G401 (cell line): Measurements from ENCODE around the gene RFX2. TPM values are rescaled to one million over a fixed set of nuclear protein-coding genes. Genes with fewer than 3 reads are reported as not detected.
"Not testable (repeated sequence)": the region's sequence is repeated elsewhere in the genome, so short reads cannot be mapped to it uniquely, and the experiment has no call there.

Experiments used
- DNase-seq: peaks from one replicate; pipeline ENCODE4 v3.0.0-alpha.2; 2015; ENCODE audit warnings: low spot score
- in situ Hi-C: cut with HindIII; loops from 2 replicates; pipeline ENCODE4 v1.10.0; 2016; ENCODE audit warnings: low sequenced_read_pairs, mixed read lengths
- total RNA-seq: library from RNA; depleted of rRNA; stranded (reverse); fragments of >200 nt; shearing (Covaris generic); gene quantifications from 2 replicates; pipeline ENCODE4 v1.2.3, GENCODE V29; 2014

Gene RFX2
- total RNA-seq, 1 experiment from 2014 or later: 4.2 TPM

DNA sequence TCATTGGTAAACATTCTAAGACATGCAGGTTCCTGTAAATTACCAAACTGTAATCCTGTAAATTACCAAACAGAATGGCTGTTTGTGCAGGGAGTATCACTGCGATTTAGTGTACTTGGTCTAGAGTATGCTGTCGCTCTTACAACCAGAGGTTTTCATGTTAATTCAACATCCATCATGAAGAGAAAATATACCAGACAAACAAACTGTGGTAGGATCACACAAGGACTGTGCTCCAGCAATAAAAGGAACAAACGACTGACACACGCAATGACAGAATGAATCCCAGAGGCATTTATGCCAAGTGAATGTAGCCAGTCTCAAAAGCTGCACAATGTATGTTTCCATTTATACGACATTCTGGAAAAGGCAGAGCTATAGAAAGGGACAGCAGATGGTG is 31.2 kb downstream of the RFX2 start:
- no peak for DNase-seq

DNA sequence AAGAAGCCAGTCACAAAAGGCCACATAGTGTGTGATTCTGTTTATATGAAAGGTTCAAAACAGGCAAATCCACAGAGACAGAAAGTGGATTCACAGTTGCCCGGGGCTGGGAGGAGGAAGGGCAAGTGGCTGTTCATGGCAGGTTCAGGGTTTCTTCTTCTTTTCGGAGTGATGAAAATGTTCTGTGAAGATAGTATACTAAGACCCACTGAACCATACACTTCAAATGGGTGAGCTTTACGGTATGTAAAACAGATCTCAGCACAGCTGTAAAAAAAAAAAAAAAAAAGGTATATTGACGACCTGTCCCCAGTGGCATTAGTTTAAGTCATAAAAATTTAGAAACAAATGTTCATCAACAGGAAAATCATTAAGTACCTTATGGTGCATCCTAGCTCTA is 32.2 kb downstream of the RFX2 start:
- DNase-seq: no peak
- in situ Hi-C loops: no loop called here

More for the DNA sequence above, 31.2 kb downstream of the RFX2 start:
- in situ Hi-C loops: no loop called here

DNA sequence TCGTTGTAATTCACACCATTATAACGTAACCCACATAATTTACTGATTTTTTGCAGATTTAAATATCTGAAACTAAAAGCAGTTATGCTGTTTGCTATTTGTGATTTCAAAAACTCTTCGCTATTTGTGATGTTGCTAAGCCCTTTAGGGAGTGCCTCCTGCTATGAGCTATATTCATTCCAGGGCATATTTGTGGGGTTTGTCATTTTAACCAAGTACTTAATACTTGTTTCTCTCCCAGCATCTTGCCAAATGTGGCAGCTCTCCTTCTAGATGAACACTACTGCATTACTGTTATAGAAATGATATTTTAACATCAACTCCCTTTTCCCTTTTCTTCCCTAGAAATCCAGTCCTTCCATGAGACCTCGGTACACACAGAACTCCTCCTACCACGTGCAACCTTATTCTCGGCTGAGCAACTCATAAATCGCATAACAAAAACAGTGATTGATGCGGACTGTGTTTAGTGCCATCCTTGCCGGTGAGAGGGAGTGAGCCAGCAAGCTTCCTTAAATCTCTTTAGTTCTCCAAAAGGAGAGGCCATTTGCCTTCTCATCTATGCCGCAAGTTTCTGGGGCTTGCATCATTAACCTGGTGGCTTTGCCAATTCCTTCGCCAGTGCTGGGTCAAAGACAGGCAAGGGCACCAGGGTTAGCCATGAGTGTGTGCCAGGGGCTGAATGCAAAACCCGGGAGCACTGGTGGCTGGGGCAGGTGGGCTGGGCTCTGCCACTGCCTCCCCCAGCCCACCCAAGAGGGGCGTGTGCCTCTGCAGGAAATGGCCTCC is 33.4 kb downstream of the RFX2 start:
- no peak for DNase-seq
- in situ Hi-C loops: no loop called here

DNA sequence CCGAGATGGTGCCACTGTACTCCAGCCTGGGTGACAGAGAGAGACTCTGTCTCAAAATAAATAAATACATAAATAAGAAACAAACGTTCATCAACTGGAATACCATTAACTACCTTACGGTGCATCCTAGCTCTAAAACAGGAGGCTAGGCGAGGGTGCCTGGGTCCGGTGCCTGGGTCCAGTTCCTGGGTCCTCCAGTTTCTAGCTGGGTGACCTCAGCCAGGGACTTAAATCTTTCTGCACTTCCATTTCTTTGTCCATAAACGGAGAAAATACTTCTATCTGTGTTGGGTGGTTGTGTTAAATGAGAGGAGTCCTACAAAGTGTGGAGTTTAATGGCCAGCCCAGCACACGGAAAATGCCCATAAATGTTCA is 34.0 kb downstream of the RFX2 start:
- in situ Hi-C loops: no loop called here
- DNase-seq: no peak

DNA sequence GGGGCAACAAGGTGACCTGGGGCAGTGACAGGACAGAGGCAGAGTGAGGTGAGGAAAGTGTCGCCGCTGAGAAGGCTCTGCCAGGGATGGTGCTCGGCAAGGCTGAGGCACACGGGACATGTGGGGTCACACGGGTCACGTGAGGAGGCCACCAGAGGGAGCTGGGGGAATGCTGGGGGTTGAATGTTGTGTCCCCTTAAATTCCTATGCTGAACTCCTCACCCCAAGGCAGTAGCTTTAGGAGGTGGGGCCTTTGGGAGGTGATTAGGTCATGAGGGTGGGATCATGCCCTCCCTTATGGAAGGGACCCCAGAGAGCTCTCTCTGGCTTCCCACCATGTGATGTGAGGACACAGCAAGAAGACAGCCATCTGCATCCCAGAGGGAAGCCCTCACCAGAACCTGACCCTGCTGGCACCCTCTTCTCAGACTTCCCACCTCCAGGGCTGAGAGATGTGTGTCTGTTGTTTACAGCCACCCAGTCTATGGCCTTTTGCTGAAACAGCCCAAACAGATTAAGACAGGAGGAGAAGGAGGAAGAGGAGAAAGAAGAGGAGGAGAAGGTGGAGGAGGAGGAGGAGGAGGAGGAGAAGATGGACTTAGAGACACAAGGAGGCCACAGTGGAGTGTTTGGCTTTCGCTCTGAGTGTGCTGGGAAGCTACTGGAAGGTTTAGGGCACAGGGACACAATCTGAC is 35.4 kb downstream of the RFX2 start:
- in situ Hi-C loops: no loop called here
- DNase-seq: no peak

DNA sequence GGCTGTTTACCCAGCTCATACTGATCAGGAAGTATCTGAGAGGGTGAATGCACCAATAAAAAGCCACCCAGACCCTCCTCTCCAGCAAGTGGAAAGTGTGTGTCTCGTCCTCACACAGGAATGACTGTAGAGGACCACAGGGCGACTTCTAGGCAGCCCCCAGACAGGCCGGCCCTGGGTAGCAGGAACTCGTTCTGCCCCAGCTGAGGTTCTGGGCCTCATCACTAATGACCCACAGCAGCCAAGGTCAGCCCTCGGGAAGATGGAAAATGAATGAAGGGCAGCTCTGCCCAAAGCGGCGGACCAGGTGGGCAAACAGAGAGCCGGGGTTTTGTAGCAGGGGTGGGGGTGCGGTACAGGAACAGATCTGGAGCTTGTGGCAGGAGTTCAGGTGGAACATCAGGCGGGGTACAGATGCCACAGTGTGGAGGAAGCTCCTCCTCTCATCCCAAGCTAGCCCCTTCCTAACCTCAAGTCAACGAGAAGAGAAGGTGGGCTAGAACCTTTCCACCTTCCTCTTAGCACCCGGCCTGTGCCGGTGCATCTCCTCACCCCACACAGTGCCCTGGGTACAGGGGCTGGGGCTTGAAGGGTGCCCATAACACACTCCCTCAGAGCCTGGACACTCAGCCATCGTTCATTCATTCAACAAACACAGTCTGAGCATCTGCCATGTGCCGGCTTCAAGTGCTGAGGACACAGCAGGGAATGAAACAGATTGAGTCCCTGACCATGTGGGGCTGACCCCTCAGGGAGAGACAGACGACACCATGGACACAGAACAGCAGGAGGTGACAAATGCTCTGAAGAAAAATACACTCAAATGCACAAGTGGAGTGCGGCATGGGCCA is 36.2 kb downstream of the RFX2 start:
- in situ Hi-C loops: no loop called here
- DNase-seq: no peak

DNA sequence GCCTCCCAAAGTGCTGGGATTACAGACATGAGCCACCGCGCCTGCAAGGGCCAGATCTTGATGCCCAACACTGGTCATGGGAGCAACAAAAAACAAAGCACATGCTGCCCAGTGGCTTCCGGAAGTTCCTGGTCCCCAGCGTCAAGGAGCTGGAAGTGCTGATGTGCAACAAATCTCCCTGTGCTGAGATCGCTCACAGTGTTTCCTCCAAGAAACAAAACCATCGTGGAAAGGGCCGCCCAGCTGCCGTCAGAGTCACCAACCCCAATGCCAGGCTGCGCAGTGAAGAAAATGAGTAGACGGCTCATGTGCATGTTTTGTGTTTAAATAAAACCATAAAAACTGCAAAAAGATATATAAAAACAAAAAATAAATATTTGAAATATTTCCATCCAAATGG is 37.1 kb downstream of the RFX2 start:
- DNase-seq, in situ Hi-C loops: not testable (repeated sequence)

DNA sequence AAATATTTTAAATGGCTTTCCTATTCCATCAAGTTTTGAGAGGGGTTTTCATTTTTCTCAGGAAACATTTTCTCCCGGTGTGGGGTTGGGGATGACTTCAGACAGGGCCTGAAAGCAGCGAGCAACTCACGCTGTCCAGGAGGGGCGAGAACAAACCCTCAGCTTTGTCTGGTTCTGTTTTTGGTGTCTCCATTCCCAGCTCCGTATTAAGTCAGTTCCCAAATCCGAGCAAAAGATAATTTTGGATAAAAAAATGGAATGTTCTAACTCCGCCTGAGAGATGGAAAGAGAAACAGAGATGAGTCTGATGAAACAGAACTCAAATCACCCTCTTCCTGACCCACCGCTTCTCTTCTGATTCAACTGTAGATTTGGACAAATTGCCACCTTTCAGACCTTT is 38.4 kb downstream of the RFX2 start:
- no peak for DNase-seq
- in situ Hi-C loops: no loop called here

DNA sequence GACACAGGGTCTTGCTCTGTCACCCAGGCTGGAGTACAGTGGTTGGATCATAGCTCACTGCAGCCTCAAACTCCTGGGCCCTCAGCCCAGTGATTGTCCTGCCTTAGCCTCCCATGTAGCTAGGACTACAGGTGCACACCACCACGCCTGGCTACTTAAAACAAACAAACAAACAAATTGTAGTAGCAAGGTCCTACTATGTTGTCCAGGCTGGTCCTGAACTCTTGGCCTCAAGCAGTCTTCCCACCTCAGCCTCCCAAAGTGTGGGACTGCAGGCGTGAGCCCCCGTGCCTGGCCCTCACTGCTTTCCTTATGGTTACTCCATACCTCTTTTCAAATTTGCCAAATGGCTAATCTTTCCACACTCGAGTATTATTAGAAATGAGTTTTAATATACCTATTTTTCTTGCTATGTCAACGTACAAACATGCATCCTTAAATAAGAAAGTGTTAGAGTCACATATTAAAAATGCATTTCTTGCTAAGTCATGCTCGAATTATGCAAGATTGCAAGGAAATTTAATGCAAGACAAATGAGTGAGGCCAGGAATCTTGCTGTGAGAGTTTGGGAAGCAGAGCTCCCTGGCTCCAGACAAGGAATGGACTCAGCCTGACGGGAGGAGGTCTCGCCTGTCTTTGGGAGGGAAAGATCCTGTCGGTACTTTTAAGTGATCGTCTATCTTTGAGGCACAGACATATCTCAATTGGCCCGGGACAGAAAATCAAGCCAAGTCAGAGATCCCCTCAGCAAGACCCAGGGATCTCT is 39.4 kb downstream of the RFX2 start:
- in situ Hi-C loops: no loop called here
- no peak for DNase-seq

DNA sequence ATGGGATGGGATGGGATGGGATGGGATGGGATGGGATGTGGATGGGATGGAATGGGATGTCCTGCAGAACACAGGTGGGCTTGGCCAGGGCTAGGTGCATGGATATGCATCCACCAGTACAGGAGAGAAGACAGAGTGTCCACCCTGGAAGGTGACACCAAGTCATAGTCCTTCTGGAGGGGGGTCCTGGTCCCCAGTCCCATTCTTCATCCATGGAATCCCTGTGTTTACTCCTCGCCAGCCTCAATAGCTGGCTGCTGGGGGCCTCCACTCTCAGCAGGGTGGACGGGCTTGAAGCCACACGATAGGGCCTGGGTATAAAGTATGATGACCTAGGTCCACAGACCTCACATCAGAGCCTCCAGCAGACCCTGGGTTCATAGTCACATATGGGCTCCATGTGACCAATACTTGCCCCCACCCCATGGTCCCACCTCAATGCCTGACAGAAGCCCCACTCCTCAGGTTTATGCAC is 40.1 kb downstream of the RFX2 start:
- in situ Hi-C loops: no loop called here
- no peak for DNase-seq

DNA sequence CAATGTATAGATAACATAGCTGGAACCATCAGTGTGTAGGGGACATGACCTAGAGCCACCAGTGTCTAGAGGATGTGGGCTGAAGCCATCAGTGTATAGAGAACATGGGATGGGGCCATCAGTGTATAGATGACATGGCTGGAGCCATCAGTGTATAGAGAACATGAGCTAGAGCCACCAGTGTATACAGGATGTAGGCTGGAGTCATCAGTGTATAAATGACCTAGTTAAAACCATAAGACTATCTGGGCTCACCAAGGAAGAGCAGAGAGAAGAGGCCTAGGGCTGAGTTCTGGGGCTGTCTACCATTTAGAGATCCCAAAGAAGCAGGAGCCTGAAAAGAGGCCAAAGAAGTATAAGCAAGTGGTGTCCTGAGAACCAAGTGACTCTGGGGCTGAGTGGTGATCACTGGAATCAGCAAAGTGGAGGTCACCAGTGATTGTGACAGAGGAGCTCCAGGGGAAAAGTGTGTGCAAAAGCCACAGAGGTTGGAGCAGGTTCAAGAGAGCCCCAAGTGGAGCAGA is 41.0 kb downstream of the RFX2 start:
- in situ Hi-C loops: no loop called here

DNA sequence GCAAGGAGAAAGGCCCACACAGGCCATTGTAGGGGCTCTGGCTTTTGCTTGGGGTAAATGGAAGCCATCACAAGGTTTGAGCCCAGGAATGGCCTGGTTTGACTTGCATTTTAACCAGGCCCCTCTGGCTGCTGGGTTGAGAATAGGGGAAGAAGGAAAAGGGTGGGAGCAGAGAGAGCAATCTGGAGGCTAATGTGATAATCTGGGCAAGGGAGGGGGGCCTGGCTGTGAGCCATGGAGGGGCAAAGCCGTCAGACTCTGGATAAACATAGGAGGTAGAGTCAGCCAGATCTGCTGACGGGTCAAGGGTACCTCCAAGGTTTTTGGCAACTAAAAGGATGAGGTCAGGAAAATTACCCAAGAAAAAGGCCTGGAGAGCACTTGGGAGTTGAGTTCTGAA is 41.6 kb downstream of the RFX2 start:
- DNase-seq: no peak
- in situ Hi-C loops: no loop called here

More for the DNA sequence above, 41.0 kb downstream of the RFX2 start:
- no peak for DNase-seq

DNA sequence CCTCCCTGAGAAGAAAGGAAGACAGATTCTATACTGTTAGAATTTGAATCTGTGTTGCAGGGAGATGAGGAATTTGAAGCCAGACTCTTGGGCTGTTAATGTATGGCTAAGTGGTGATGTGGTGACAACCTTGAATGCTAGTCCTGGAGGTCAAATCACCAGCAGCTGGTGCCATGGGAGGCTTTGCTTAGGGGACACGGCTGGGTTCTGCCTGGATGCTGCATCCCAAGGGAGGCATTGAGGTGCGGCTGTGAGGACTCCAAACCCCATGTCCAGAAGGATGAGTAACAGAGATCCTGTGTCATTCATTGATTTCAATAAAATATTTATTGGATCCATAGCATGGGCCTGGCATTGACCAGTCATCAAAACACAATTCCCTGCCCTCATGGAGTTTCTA is 42.3 kb downstream of the RFX2 start:
- in situ Hi-C loops: no loop called here
- no peak for DNase-seq

DNA sequence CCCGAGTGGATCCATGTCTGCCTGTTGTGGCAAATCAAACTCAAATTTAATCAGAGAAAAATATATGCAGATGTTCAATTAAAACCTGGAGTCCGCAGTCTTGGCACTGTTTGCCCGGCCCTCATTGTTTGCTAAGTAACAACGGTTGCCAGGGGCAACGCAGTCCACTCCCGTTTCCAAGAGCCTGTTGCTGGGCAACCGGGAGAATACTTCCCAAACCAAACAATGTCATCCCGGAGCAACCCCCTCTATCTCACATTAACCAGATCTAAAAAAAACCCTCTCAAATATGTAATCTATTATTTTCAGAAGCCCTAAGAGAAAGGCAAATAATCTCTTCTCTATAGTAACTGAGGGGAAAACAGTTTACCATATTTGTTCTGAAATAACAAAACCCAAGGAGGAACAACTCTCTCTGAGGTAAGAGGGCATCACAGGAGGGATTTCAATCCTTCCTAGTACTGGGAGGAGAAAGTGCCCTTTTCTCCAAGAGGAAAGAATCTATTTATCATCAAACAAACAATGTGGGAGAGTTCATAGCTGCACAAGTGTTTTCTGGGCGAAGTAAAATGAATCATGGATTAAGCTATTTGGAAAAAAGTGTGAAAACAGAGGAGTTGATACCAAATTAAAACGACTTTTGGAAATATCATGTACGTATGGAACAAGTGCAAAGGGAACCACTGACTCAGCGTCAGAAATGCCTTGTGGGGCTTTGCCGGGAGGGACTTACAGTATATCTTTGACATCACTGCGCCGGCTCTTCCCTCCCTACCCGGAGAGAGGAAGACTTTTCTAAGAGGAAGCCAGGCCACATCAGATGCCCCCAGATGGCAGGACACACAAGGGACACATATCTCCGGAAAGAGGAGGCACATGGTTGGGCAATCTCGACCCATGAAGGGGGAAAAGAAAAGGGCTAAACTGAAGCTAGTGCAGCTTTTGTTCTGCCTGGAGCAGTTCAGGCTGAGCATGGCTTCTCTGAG is 43.3 kb downstream of the RFX2 start:
- peak; percentile 64 for DNase-seq
- in situ Hi-C loops: no loop called here

DNA sequence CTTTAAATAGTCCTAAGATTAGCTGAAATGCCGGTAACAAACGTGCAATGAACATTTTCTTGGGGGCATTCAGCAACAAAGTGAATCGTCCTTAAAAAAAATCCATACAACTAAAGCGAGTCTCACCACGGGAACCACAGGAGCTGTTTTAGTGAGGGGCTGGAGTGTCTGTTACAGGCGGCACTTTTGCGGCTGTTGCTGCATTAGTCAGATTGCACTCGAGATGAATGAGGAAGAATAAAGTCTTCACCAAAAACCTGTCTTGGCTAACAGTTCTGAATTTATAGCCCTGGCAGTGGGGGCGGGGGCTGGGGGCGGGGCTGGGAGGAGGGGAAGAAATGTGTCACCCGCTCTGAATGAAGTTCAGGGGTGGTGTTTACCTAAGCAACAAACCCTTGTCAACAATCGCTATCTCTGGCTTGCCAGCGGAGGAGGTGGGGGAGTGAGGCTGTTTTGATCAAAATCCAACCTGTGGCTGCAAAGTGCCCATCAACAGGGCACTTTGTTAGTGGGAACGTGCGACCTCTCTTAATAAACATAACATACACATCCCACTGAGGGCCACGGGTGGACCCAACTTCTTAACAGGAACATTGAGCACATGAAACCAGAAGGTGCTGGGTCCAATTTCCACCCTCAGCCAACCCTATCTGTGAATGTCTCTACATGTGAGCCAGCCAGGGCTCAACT is 44.5 kb downstream of the RFX2 start:
- DNase-seq: no peak
- in situ Hi-C loops: no loop called here

DNA sequence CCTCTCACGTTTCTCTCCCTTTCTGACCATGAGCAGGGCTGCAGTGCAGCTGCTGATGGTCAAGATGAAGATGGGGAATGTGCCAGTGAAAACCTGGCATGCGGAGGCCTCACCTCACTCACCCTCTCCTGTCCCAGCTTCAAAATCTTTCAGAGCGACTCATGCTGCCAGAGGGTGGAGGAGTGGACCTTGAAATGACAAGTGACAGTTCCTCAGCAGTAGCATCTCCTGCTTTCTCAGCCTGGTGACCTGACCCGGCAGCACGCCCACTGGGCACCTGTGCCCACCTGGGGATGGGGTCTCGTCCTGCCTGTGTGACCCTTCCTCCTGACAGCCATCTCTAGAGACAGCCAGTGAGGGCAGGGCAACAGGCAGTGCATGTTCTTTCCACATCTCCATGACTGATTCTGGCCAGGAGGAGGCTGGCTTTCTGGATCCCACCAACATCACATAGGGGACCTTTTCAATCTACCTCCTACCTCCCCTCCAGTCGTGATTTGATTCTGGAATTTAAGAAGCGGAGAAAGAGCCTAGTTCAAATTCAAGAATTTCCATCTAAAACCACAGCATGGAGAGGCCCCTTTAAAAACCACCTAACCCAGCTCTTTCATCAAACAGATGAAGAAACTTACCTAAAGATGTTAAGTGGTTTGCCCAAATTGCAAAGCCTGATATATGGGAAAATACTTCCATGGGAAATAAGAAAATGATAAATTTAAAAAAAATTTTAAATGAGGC is 45.8 kb downstream of the RFX2 start:
- in situ Hi-C loops: no loop called here

More for the DNA sequence above, 45.8 kb downstream of the RFX2 start:
- no peak for DNase-seq
